ENCODE data around the gene APLNR.

The APLNR gene

GRCh38 chr11:57276971-57277675, 40.1 kb upstream of the APLNR start:
- no peak for TF ChIP-seq CTCF (IDR thresholded peaks at IDR 0.05; ENCODE audit: borderline replicate concordance, insufficient read depth, low read depth, low read length)
- no peak overlapping the region for H3K4me3 ChIP-seq (ENCODE audit: low read depth, low read length)

- H3K4me3 ChIP-seq (ENCODE audit: low read depth, low read length), result no peak overlapping the region
- no peak for TF ChIP-seq CTCF (IDR thresholded peaks at IDR 0.05; ENCODE audit: borderline replicate concordance, insufficient read depth, low read depth, low read length)
Observed at GRCh38 chr11:57276169-57276970, 39.3 kb upstream of the APLNR start.

GRCh38 chr11:57275582-57275981, 38.5 kb upstream of the APLNR start:
- no peak overlapping the region for H3K4me3 ChIP-seq (ENCODE audit: low read depth, low read length)
- no peak for TF ChIP-seq CTCF (IDR thresholded peaks at IDR 0.05; ENCODE audit: borderline replicate concordance, insufficient read depth, low read depth, low read length)

GRCh38 chr11:57274904-57275498, 38.0 kb upstream of the APLNR start:
- no peak for TF ChIP-seq CTCF (IDR thresholded peaks at IDR 0.05; ENCODE audit: borderline replicate concordance, insufficient read depth, low read depth, low read length)

GRCh38 chr11:57273448-57274058, 36.5 kb upstream of the APLNR start:
- no peak for TF ChIP-seq CTCF (IDR thresholded peaks at IDR 0.05; ENCODE audit: borderline replicate concordance, insufficient read depth, low read depth, low read length)
- H3K4me3 ChIP-seq (ENCODE audit: low read depth, low read length), result no peak overlapping the region

More at GRCh38 chr11:57274904-57275498, 38.0 kb upstream of the APLNR start:
- no peak overlapping the region for H3K4me3 ChIP-seq (ENCODE audit: low read depth, low read length)

- no peak overlapping the region for H3K4me3 ChIP-seq (ENCODE audit: low read depth, low read length)
- TF ChIP-seq CTCF (IDR thresholded peaks at IDR 0.05; ENCODE audit: borderline replicate concordance, insufficient read depth, low read depth, low read length), result no peak
Observed at GRCh38 chr11:57269571-57270021, 32.5 kb upstream of the APLNR start.
